NB4 (cell line): ENCODE measurements around the gene RFTN1.

Experiments
- POLR2A ChIP-seq: IDR thresholded peaks from 2 replicates; pipeline ENCODE4 v1.6.1; 2011; ENCODE audit warnings: mild to moderate bottlenecking; ENCODE audit not compliant: insufficient read length; ENCODE audit errors: extremely low read depth
- TF ChIP-seq, protein P1 (sequence below): IDR thresholded peaks from one replicate; pipeline ENCODE4 v1.5.1; 2012; ENCODE audit warnings: low read depth, low read length

DNA sequence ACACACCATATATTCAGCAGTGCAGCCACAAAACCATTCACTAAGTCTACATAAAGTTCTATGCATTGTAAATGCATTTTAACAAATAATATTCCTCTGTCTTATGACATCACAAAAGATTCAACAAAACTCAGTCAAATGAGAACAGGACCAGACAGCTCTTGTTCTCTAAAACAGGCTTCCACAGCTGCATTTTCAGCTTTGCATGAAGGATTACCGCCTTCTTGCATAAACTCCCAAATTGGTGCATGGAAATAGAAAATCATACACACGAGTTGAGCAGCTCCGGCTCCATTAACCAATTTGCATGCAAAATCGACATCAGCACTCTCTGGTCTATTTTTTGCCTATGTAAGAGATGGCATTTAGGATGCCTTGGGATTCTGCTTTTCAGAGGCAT, 66.4 kb downstream of the RFTN1 start:
- TF ChIP-seq, protein P1, sequence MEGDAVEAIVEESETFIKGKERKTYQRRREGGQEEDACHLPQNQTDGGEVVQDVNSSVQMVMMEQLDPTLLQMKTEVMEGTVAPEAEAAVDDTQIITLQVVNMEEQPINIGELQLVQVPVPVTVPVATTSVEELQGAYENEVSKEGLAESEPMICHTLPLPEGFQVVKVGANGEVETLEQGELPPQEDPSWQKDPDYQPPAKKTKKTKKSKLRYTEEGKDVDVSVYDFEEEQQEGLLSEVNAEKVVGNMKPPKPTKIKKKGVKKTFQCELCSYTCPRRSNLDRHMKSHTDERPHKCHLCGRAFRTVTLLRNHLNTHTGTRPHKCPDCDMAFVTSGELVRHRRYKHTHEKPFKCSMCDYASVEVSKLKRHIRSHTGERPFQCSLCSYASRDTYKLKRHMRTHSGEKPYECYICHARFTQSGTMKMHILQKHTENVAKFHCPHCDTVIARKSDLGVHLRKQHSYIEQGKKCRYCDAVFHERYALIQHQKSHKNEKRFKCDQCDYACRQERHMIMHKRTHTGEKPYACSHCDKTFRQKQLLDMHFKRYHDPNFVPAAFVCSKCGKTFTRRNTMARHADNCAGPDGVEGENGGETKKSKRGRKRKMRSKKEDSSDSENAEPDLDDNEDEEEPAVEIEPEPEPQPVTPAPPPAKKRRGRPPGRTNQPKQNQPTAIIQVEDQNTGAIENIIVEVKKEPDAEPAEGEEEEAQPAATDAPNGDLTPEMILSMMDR, result no peak
- TF ChIP-seq POLR2A, result no peak
